ENCODE results near the gene MAK. TPM values are rescaled to one million over a fixed set of nuclear protein-coding genes. Genes with fewer than 3 reads are reported as not detected.

MAK gene
- total and polyA plus RNA-seq, 2 of the 13 experiments (the other 11 are each of a cell fraction or from before 2014, with no cell fraction given): 0.04 TPM; not detected in 1

- TF ChIP-seq GLMP (CRISPR knock-in tag; IDR thresholded peaks at IDR 0.05; ENCODE audit: borderline replicate concordance) (no peak), ZNF251 (CRISPR knock-in tag; IDR thresholded peaks at IDR 0.05) (no peak), KLF13 (CRISPR knock-in tag; IDR thresholded peaks at IDR 0.05) (no peak), NAIF1 (CRISPR knock-in tag; IDR thresholded peaks at IDR 0.05; ENCODE audit: borderline replicate concordance) (peak; percentile 95), ZNF784 (CRISPR knock-in tag; IDR thresholded peaks at IDR 0.05; ENCODE audit: borderline replicate concordance) (peak; percentile 86), ZNF337 (CRISPR knock-in tag; IDR thresholded peaks at IDR 0.05; ENCODE audit: borderline replicate concordance, low read depth) (peak; percentile 93), HNRNPL (IDR thresholded peaks at IDR 0.05; ENCODE audit: low read depth, low read length) (0 out of 2 replicates have a peak, but pooled peaks have one; percentile 52), CEBPG (CRISPR knock-in tag; IDR thresholded peaks at IDR 0.05) (peak; percentile 92), ZNF563 (CRISPR knock-in tag; IDR thresholded peaks at IDR 0.05) (peak; percentile 76), MEIS1 (CRISPR knock-in tag; IDR thresholded peaks at IDR 0.05; ENCODE audit: borderline replicate concordance) (peak; percentile 99; the same call in 1 of the 2 replicates), CREB1 (IDR thresholded peaks at IDR 0.05) (peak; percentile 57), CREB1 (CRISPR knock-in tag; IDR thresholded peaks at IDR 0.05) (peak; percentile 54; the same call in 1 of the 2 replicates), ZNF616 (CRISPR knock-in tag; IDR thresholded peaks at IDR 0.05; ENCODE audit: low read depth) (no peak), ZNF773 (CRISPR knock-in tag; IDR thresholded peaks at IDR 0.05; ENCODE audit: borderline replicate concordance) (peak; percentile 54; the same call in 1 of the 2 replicates), POLR2AphosphoS5 (IDR thresholded peaks at IDR 0.05; ENCODE audit: low read depth, low read length) (peak; percentile 89), SMC3 (IDR thresholded peaks at IDR 0.05; ENCODE audit: low read length) (no peak; the same call in 1 of the 2 replicates), ZNF562 (CRISPR knock-in tag; IDR thresholded peaks at IDR 0.05; ENCODE audit: borderline replicate concordance) (no peak), ZNF230 (CRISPR knock-in tag; IDR thresholded peaks at IDR 0.05) (peak; percentile 98), ZNF557 (CRISPR knock-in tag; IDR thresholded peaks at IDR 0.05) (no peak), LCORL (IDR thresholded peaks at IDR 0.05) (no peak), LCORL (CRISPR knock-in tag; IDR thresholded peaks at IDR 0.05) (peak; percentile 96), SRSF4 (IDR thresholded peaks at IDR 0.05; ENCODE audit: low read depth, low read length, poor library complexity, severe bottlenecking) (no peak), DRAP1 (CRISPR knock-in tag; IDR thresholded peaks at IDR 0.05) (peak; percentile 93), NKX3-1 (CRISPR knock-in tag; IDR thresholded peaks at IDR 0.05) (no peak; the same call in 1 of the 2 replicates), ZNF432 (CRISPR knock-in tag; IDR thresholded peaks at IDR 0.05; ENCODE audit: borderline replicate concordance) (no peak), SKIL (CRISPR knock-in tag; IDR thresholded peaks at IDR 0.05; ENCODE audit: borderline replicate concordance) (peak; percentile 86), MAF1 (CRISPR knock-in tag; IDR thresholded peaks at IDR 0.05; ENCODE audit: borderline replicate concordance) (peak; percentile 56; the same call in 1 of the 2 replicates), SUZ12 (IDR thresholded peaks at IDR 0.05; ENCODE audit: low read depth, low read length) (no peak)
These were observed 115.3 kb downstream of the MAK start, which contains the start of gene TMEM14C (continued) for GRCh38 chr6:10722820-10723566.
